Trophoblast cell (in vitro differentiated cells and primary cell): ENCODE data around the gene RANBP9. TPM values are rescaled to one million over a fixed set of nuclear protein-coding genes. Genes with fewer than 3 reads are reported as not detected.
A peak's percentile ranks its signal among the peaks of the same experiment; 100 is the strongest.

ENCODE experiments used
- DNase-seq, 2 donors: peaks; one replicate each; pipeline ENCODE4 v3.0.0-alpha.2; 2016
- H2AFZ ChIP-seq: 2 replicates; pipeline ENCODE4 v1.6.1; 2013; ENCODE audit warnings: low read length, moderate library complexity, mild to moderate bottlenecking; ENCODE audit not compliant: insufficient read depth, poor library complexity
- H2AK5ac ChIP-seq: 2 replicates; pipeline ENCODE4 v1.6.1; 2013; ENCODE audit warnings: mild to moderate bottlenecking, low read length
- H2BK120ac ChIP-seq: 2 replicates; pipeline ENCODE4 v1.6.1; 2013; ENCODE audit warnings: low read length, mild to moderate bottlenecking, moderate library complexity; ENCODE audit not compliant: insufficient read depth, poor library complexity
- H2BK12ac ChIP-seq: 2 replicates; pipeline ENCODE4 v1.6.1; 2013; ENCODE audit warnings: mild to moderate bottlenecking, low read length, moderate library complexity
- H2BK5ac ChIP-seq: 2 replicates; pipeline ENCODE4 v1.6.1; 2013; ENCODE audit warnings: low read length, low read depth, moderate library complexity, mild to moderate bottlenecking; ENCODE audit not compliant: poor library complexity
- H3K14ac ChIP-seq: 2 replicates; pipeline ENCODE4 v1.6.1; 2013; ENCODE audit warnings: mild to moderate bottlenecking, low read length
- H3K18ac ChIP-seq: 2 replicates; pipeline ENCODE4 v1.6.1; 2013; ENCODE audit warnings: mild to moderate bottlenecking, low read length
- H3K23ac ChIP-seq: 2 replicates; pipeline ENCODE4 v1.6.1; 2013; ENCODE audit warnings: low read length
- H3K27ac ChIP-seq: 2 replicates; pipeline ENCODE4 v1.5.1; 2013; ENCODE audit warnings: low read depth, mild to moderate bottlenecking, inconsistent platforms, low read length, moderate library complexity
- H3K27me3 ChIP-seq: 2 replicates; pipeline ENCODE4 v1.6.1; 2013; ENCODE audit warnings: inconsistent platforms, mild to moderate bottlenecking, low read length, moderate library complexity; ENCODE audit not compliant: insufficient read depth
- H3K36me3 ChIP-seq, 2 experiments: 1 replicate in 1 of 2; 2 replicates in 1 of 2; pipeline ENCODE4 v1.6.1; 2013; ENCODE audit warnings: low read length in 2 of 2, mild to moderate bottlenecking in 2 of 2, moderate library complexity in 1 of 2; ENCODE audit not compliant: insufficient read depth in 2 of 2, control insufficient read depth in 1 of 2
- H3K4ac ChIP-seq: 2 replicates; pipeline ENCODE4 v1.6.1; 2013; ENCODE audit warnings: low read depth, mild to moderate bottlenecking, low read length, moderate library complexity
- H3K4me1 ChIP-seq, 2 experiments: 1 replicate in 1 of 2; 2 replicates in 1 of 2; pipeline ENCODE4 v1.6.1; 2013; ENCODE audit warnings: low read length in 2 of 2, mild to moderate bottlenecking in 2 of 2, moderate library complexity in 1 of 2; ENCODE audit not compliant: insufficient read depth in 2 of 2, control insufficient read depth in 1 of 2
- H3K4me2 ChIP-seq: 2 replicates; pipeline ENCODE4 v1.6.1; 2013; ENCODE audit warnings: inconsistent platforms, mild to moderate bottlenecking, low read length, moderate library complexity
- H3K4me3 ChIP-seq: 2 replicates; pipeline ENCODE4 v1.5.1; 2013; ENCODE audit warnings: mild to moderate bottlenecking, low read depth, low read length, inconsistent platforms
- H3K79me1 ChIP-seq: one replicate; pipeline ENCODE4 v1.6.1; 2013; ENCODE audit warnings: low read length
- H3K79me2 ChIP-seq: 2 replicates; pipeline ENCODE4 v1.6.1; 2013; ENCODE audit warnings: low read length, mild to moderate bottlenecking; ENCODE audit not compliant: control insufficient read depth, insufficient read depth, poor library complexity
- H3K9ac ChIP-seq: 2 replicates; pipeline ENCODE4 v1.6.1; 2013; ENCODE audit warnings: mild to moderate bottlenecking, low read length
- H3K9me3 ChIP-seq: 2 replicates; pipeline ENCODE4 v1.6.1; 2013; ENCODE audit warnings: low read depth, mild to moderate bottlenecking, control low read depth, inconsistent platforms, low read length; ENCODE audit not compliant: insufficient read depth
- H4K12ac ChIP-seq: 2 replicates; pipeline ENCODE4 v1.6.1; 2013; ENCODE audit warnings: low read depth, mild to moderate bottlenecking, low read length, moderate library complexity
- H4K8ac ChIP-seq: 2 replicates; pipeline ENCODE4 v1.6.1; 2013; ENCODE audit warnings: low read depth, mild to moderate bottlenecking, low read length, moderate library complexity
- H4K91ac ChIP-seq: one replicate; pipeline ENCODE4 v1.6.1; 2013; ENCODE audit warnings: low read depth, mild to moderate bottlenecking, low read length, moderate library complexity
- WGBS: extraction: QIAGEN DNeasy Blood & Tissue Kit; methylation state at CpG from one replicate; pipeline ENCODE4 v1.1.7; 2013; ENCODE audit warnings: missing lambda C conversion rate; ENCODE audit not compliant: insufficient read length, insufficient coverage; ENCODE audit errors: extremely low coverage; 5-methylcytosine and 5-hydroxymethylcytosine counted together
- polyA plus RNA-seq: library from polyadenylated mRNA; stranded (reverse); fragments of 200-250 nt; gene quantifications from 2 replicates; pipeline ENCODE4 v1.2.3, GENCODE V29; 2013

The RANBP9 gene
- 37.3 TPM in 2 replicates for polyA plus RNA-seq

GRCh38 chr6:13711733-13712598 lies at the start of gene RANBP9:
Gene RANBP9 (minus strand): TSS chr6:13711835. CDS start chr6:13711505, 330 bp downstream.
- H3K18ac ChIP-seq, result peak within 1 kb of the TSS; percentile 98
- peak within 1 kb of the TSS; percentile 95 for H4K91ac ChIP-seq
- no peak within 1 kb of the TSS for H2BK12ac ChIP-seq
- peak within 1 kb of the TSS; percentile 86 for H2BK120ac ChIP-seq
- H3K4ac ChIP-seq, result peak within 1 kb of the TSS; percentile 80
- H3K27ac ChIP-seq, result peak within 1 kb of the TSS; percentile 97
- peaks cover 13% of the 10 kb centered on the region for H3K79me1 ChIP-seq
- H3K79me2 ChIP-seq, result peaks cover 17% of the 10 kb centered on the region
- H3K14ac ChIP-seq, result peak within 1 kb of the TSS; percentile 98
- peaks cover 7% of the 10 kb centered on the region for H3K9me3 ChIP-seq
- peak within 1 kb of the TSS; percentile 87 for H3K4me3 ChIP-seq
- H3K4me1 ChIP-seq, result peaks cover 2 to 3% of the 10 kb centered on the region in 2 experiments
- H3K23ac ChIP-seq, result no peak within 1 kb of the TSS
- no CpG with 5 or more reads among the region's 102 CpGs for WGBS
- peak within 1 kb of the TSS; percentile 91 for H4K8ac ChIP-seq
- no peaks in the 10 kb centered on the region for H3K36me3 ChIP-seq
- peak within 1 kb of the TSS; percentile 82 for H2BK5ac ChIP-seq
- peak within 1 kb of the TSS; percentile 62 for H2AFZ ChIP-seq
- peak within 1 kb of the TSS; percentile 93 for H3K4me2 ChIP-seq
- DNase-seq, result peak; percentile 81 to 92
- peak within 1 kb of the TSS; percentile 98 for H3K9ac ChIP-seq
- no peaks in the 10 kb centered on the region for H3K27me3 ChIP-seq
- H2AK5ac ChIP-seq, result peak within 1 kb of the TSS; percentile 49
- peak within 1 kb of the TSS; percentile 83 for H4K12ac ChIP-seq

- H3K9me3 ChIP-seq, result no peaks in the 10 kb centered on the region
- H3K27me3 ChIP-seq, result no peaks in the 10 kb centered on the region
- WGBS, result no CpG with 5 or more reads among the region's 11 CpGs
- no peak overlapping the region for H2BK5ac ChIP-seq
- no peak overlapping the region for H2AK5ac ChIP-seq
- no peak overlapping the region for H3K4me2 ChIP-seq
- H3K36me3 ChIP-seq, result no peaks in the 10 kb centered on the region
- H3K18ac ChIP-seq, result no peak overlapping the region
- H2BK120ac ChIP-seq, result no peak overlapping the region
- H4K91ac ChIP-seq, result no peak overlapping the region
- H2AFZ ChIP-seq, result no peak overlapping the region
- H3K4me3 ChIP-seq, result no peak overlapping the region
- DNase-seq, result no peak
- H3K4ac ChIP-seq, result no peak overlapping the region
- H3K4me1 ChIP-seq, result peaks cover 0 to 3% of the 10 kb centered on the region in 2 experiments
- H4K8ac ChIP-seq, result no peak overlapping the region
- no peak overlapping the region for H3K9ac ChIP-seq
- no peak overlapping the region for H3K14ac ChIP-seq
- H3K79me2 ChIP-seq, result no peaks in the 10 kb centered on the region
- H3K23ac ChIP-seq, result no peak overlapping the region
- no peak overlapping the region for H2BK12ac ChIP-seq
- H3K27ac ChIP-seq, result no peak overlapping the region
- H4K12ac ChIP-seq, result no peak overlapping the region
- no peaks in the 10 kb centered on the region for H3K79me1 ChIP-seq
These were observed 49.0 kb upstream of the RANBP9 start for GRCh38 chr6:13760307-13761304.

GRCh38 chr6:13759025-13759424 lies 47.4 kb upstream of the RANBP9 start:
- H3K23ac ChIP-seq, result no peak overlapping the region
- no peak overlapping the region for H2AK5ac ChIP-seq
- no CpG with 5 or more reads among the region's 6 CpGs for WGBS
- H3K4ac ChIP-seq, result no peak overlapping the region
- H3K9me3 ChIP-seq, result no peaks in the 10 kb centered on the region
- H4K91ac ChIP-seq, result no peak overlapping the region
- no peak for DNase-seq
- no peaks in the 10 kb centered on the region for H3K4me1 ChIP-seq
- no peaks in the 10 kb centered on the region for H3K27me3 ChIP-seq
- H2BK12ac ChIP-seq, result no peak overlapping the region
- no peaks in the 10 kb centered on the region for H3K79me2 ChIP-seq
- H3K27ac ChIP-seq, result no peak overlapping the region
- no peak overlapping the region for H4K8ac ChIP-seq
- no peak overlapping the region for H4K12ac ChIP-seq
- no peaks in the 10 kb centered on the region for H3K79me1 ChIP-seq
- H2BK120ac ChIP-seq, result no peak overlapping the region
- no peak overlapping the region for H3K18ac ChIP-seq
- H3K4me3 ChIP-seq, result no peak overlapping the region
- no peaks in the 10 kb centered on the region for H3K36me3 ChIP-seq
- no peak overlapping the region for H2BK5ac ChIP-seq
- no peak overlapping the region for H3K14ac ChIP-seq
- no peak overlapping the region for H2AFZ ChIP-seq
- no peak overlapping the region for H3K4me2 ChIP-seq
- no peak overlapping the region for H3K9ac ChIP-seq

- H2BK12ac ChIP-seq, result no peak overlapping the region
- H3K36me3 ChIP-seq, result no peaks in the 10 kb centered on the region
- H3K14ac ChIP-seq, result no peak overlapping the region
- H2AFZ ChIP-seq, result no peak overlapping the region
- no peak overlapping the region for H3K9ac ChIP-seq
- H3K9me3 ChIP-seq, result no peaks in the 10 kb centered on the region
- no peak overlapping the region for H4K8ac ChIP-seq
- H3K4ac ChIP-seq, result no peak overlapping the region
- no peaks in the 10 kb centered on the region for H3K4me1 ChIP-seq
- DNase-seq, result no peak
- WGBS, result no CpG with 5 or more reads among the region's 2 CpGs
- H3K23ac ChIP-seq, result no peak overlapping the region
- H2BK5ac ChIP-seq, result no peak overlapping the region
- H3K79me2 ChIP-seq, result no peaks in the 10 kb centered on the region
- H3K27ac ChIP-seq, result no peak overlapping the region
- no peak overlapping the region for H3K4me3 ChIP-seq
- no peaks in the 10 kb centered on the region for H3K79me1 ChIP-seq
- no peak overlapping the region for H4K12ac ChIP-seq
- H3K4me2 ChIP-seq, result no peak overlapping the region
- H4K91ac ChIP-seq, result no peak overlapping the region
- no peaks in the 10 kb centered on the region for H3K27me3 ChIP-seq
- H2AK5ac ChIP-seq, result no peak overlapping the region
- H2BK120ac ChIP-seq, result no peak overlapping the region
- no peak overlapping the region for H3K18ac ChIP-seq
These were observed 43.0 kb upstream of the RANBP9 start for GRCh38 chr6:13754644-13755043.
